WTC11 (cell line): ENCODE results near the gene C1QTNF1. TPM values are rescaled to one million over a fixed set of nuclear protein-coding genes. Genes with fewer than 3 reads are reported as not detected.

Experiments used
- ATAC-seq: fragments of 200-7000 bp; cut with Tn5 transposase; 2 replicates; pipeline ENCODE4 v1.10.0; 2021; ENCODE audit warnings: mild to moderate bottlenecking, moderate library complexity
- CTCF ChIA-PET: fragments of 300-600 bp; sonication (Branson Sonifier 250); formaldehyde crosslinking; loops from one replicate; lab custom pipeline; 2021; ENCODE audit warnings: antibody characterized with exemption; lab: Charles Lee
- POLR2A ChIA-PET: fragments of 350-600 bp; sonication (Branson Sonifier 250); formaldehyde crosslinking; loops from one replicate; lab custom pipeline; 2021; ENCODE audit warnings: antibody characterized with exemption; lab: Charles Lee
- DNase-seq: peaks from one replicate; pipeline ENCODE4 v3.0.0; 2021; ENCODE audit warnings: low spot score
- H3K27ac Mint-ChIP-seq: 2 replicates; pipeline ENCODE4 v1.8.0; 2021; ENCODE audit warnings: mixed read lengths
- H3K27me3 Mint-ChIP-seq: 2 replicates; pipeline ENCODE4 v1.8.0; 2021; ENCODE audit warnings: low read depth, mild to moderate bottlenecking, moderate library complexity, mixed read lengths
- H3K36me3 Mint-ChIP-seq: 2 replicates; pipeline ENCODE4 v1.8.0; 2021; ENCODE audit warnings: mixed read lengths
- H3K4me1 Mint-ChIP-seq: 2 replicates; pipeline ENCODE4 v1.8.0; 2022; ENCODE audit warnings: mixed read lengths
- H3K4me3 Mint-ChIP-seq: 2 replicates; pipeline ENCODE4 v1.8.0; 2021; ENCODE audit warnings: mild to moderate bottlenecking, moderate library complexity, mixed read lengths
- H3K9me3 Mint-ChIP-seq: 2 replicates; pipeline ENCODE4 v1.8.0; 2021; ENCODE audit warnings: mixed read lengths
- CBFB ChIP-seq: sonication (generic); formaldehyde crosslinking; IDR thresholded peaks from 2 replicates; pipeline ENCODE4 v1.8.1; 2022; ENCODE audit warnings: mild to moderate bottlenecking, low read depth, missing genetic modification reagents
- GABPB1 ChIP-seq: sonication (generic); formaldehyde crosslinking; IDR thresholded peaks from 2 replicates; pipeline ENCODE4 v1.8.1; 2023; ENCODE audit warnings: mild to moderate bottlenecking, missing genetic modification reagents
- GRHL2 ChIP-seq: fragments of 250-450 bp; sonication (Bioruptor Pico); IDR thresholded peaks from 2 replicates; pipeline ENCODE4 v1.8.0; 2022; ENCODE audit warnings: mild to moderate bottlenecking, moderate library complexity; ENCODE audit not compliant: insufficient replicate concordance, severe bottlenecking
- JUN ChIP-seq: sonication (generic); formaldehyde crosslinking; IDR thresholded peaks from 2 replicates; pipeline ENCODE4 v1.8.0; 2023; ENCODE audit warnings: mild to moderate bottlenecking, missing genetic modification reagents
- NR1H2 ChIP-seq: sonication (generic); formaldehyde crosslinking; IDR thresholded peaks from 2 replicates; pipeline ENCODE4 v1.9.0; 2021; ENCODE audit warnings: mild to moderate bottlenecking, moderate library complexity, missing genetic modification reagents
- SMAD3 ChIP-seq: sonication (generic); formaldehyde crosslinking; IDR thresholded peaks from 2 replicates; pipeline ENCODE4 v1.8.0; 2022; ENCODE audit warnings: missing genetic modification reagents, mild to moderate bottlenecking, borderline replicate concordance
- TP53 ChIP-seq: sonication (generic); formaldehyde crosslinking; IDR thresholded peaks from 2 replicates; pipeline ENCODE4 v1.8.1; 2023; ENCODE audit warnings: mild to moderate bottlenecking, missing genetic modification reagents
- ZBTB21 ChIP-seq: sonication (generic); formaldehyde crosslinking; IDR thresholded peaks from 2 replicates; pipeline ENCODE4 v1.8.1; 2023; ENCODE audit warnings: mild to moderate bottlenecking, missing genetic modification reagents, borderline replicate concordance
- ZNF416 ChIP-seq: fragments of 250-450 bp; sonication (Bioruptor Pico); IDR thresholded peaks from 2 replicates; pipeline ENCODE4 v1.9.0; 2021; ENCODE audit warnings: mild to moderate bottlenecking, inconsistent platforms
- total RNA-seq: library from RNA; stranded (reverse); gene quantifications from 3 replicates; pipeline ENCODE4 v1.2.3, GENCODE V29; 2021
- TF ChIP-seq, protein P1 (sequence below): fragments of 200-600 bp; IDR thresholded peaks from 2 replicates; pipeline ENCODE4 v1.8.0; 2022; ENCODE audit warnings: antibody characterized with exemption
- TF ChIP-seq, protein P2 (sequence below): sonication (generic); formaldehyde crosslinking; IDR thresholded peaks from 2 replicates; pipeline ENCODE4 v1.8.0; 2023; ENCODE audit warnings: missing genetic modification reagents, mild to moderate bottlenecking, borderline replicate concordance
- TF ChIP-seq, protein P3 (sequence below): sonication (generic); formaldehyde crosslinking; IDR thresholded peaks from 2 replicates; pipeline ENCODE4 v1.8.0; 2023; ENCODE audit warnings: missing genetic modification reagents
- TF ChIP-seq, protein P4 (sequence below): sonication (generic); formaldehyde crosslinking; IDR thresholded peaks from 2 replicates; pipeline ENCODE4 v1.8.1; 2023; ENCODE audit warnings: mild to moderate bottlenecking, missing genetic modification reagents
- TF ChIP-seq, protein P5 (sequence below): sonication (generic); formaldehyde crosslinking; IDR thresholded peaks from 2 replicates; pipeline ENCODE4 v1.8.1; 2022; ENCODE audit warnings: mild to moderate bottlenecking, missing genetic modification reagents, moderate library complexity, borderline replicate concordance

Gene C1QTNF1
- total RNA-seq, 1 experiment from 2014 or later: 1.7 TPM

DNA sequence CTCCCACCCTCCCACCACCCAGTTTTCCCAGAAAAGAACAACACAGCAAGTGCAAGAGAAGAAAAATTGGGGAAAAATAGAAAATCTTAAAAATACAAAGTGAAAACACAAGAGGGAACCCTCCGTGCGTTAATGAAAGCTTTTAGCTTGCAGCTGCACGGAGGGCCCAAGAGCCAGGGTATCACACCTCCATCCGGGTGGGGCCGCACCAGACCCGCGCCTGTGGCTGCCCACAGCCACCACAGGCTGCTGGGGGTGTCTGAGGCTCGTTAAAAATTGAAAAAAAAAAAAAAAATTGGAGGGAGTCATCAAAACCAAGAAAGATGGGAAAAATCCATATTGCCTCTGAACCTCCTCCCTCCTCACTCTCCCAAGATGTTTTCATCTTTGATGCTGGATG lies 69.3 kb downstream of the C1QTNF1 start (continued):
- TF ChIP-seq, protein P1, sequence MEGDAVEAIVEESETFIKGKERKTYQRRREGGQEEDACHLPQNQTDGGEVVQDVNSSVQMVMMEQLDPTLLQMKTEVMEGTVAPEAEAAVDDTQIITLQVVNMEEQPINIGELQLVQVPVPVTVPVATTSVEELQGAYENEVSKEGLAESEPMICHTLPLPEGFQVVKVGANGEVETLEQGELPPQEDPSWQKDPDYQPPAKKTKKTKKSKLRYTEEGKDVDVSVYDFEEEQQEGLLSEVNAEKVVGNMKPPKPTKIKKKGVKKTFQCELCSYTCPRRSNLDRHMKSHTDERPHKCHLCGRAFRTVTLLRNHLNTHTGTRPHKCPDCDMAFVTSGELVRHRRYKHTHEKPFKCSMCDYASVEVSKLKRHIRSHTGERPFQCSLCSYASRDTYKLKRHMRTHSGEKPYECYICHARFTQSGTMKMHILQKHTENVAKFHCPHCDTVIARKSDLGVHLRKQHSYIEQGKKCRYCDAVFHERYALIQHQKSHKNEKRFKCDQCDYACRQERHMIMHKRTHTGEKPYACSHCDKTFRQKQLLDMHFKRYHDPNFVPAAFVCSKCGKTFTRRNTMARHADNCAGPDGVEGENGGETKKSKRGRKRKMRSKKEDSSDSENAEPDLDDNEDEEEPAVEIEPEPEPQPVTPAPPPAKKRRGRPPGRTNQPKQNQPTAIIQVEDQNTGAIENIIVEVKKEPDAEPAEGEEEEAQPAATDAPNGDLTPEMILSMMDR: no peak
- TF ChIP-seq, protein P2, sequence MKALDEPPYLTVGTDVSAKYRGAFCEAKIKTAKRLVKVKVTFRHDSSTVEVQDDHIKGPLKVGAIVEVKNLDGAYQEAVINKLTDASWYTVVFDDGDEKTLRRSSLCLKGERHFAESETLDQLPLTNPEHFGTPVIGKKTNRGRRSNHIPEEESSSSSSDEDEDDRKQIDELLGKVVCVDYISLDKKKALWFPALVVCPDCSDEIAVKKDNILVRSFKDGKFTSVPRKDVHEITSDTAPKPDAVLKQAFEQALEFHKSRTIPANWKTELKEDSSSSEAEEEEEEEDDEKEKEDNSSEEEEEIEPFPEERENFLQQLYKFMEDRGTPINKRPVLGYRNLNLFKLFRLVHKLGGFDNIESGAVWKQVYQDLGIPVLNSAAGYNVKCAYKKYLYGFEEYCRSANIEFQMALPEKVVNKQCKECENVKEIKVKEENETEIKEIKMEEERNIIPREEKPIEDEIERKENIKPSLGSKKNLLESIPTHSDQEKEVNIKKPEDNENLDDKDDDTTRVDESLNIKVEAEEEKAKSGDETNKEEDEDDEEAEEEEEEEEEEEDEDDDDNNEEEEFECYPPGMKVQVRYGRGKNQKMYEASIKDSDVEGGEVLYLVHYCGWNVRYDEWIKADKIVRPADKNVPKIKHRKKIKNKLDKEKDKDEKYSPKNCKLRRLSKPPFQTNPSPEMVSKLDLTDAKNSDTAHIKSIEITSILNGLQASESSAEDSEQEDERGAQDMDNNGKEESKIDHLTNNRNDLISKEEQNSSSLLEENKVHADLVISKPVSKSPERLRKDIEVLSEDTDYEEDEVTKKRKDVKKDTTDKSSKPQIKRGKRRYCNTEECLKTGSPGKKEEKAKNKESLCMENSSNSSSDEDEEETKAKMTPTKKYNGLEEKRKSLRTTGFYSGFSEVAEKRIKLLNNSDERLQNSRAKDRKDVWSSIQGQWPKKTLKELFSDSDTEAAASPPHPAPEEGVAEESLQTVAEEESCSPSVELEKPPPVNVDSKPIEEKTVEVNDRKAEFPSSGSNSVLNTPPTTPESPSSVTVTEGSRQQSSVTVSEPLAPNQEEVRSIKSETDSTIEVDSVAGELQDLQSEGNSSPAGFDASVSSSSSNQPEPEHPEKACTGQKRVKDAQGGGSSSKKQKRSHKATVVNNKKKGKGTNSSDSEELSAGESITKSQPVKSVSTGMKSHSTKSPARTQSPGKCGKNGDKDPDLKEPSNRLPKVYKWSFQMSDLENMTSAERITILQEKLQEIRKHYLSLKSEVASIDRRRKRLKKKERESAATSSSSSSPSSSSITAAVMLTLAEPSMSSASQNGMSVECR (CRISPR knock-in tag): no peak
- TF ChIP-seq, protein P3, sequence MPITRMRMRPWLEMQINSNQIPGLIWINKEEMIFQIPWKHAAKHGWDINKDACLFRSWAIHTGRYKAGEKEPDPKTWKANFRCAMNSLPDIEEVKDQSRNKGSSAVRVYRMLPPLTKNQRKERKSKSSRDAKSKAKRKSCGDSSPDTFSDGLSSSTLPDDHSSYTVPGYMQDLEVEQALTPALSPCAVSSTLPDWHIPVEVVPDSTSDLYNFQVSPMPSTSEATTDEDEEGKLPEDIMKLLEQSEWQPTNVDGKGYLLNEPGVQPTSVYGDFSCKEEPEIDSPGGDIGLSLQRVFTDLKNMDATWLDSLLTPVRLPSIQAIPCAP (CRISPR knock-in tag): no peak

DNA sequence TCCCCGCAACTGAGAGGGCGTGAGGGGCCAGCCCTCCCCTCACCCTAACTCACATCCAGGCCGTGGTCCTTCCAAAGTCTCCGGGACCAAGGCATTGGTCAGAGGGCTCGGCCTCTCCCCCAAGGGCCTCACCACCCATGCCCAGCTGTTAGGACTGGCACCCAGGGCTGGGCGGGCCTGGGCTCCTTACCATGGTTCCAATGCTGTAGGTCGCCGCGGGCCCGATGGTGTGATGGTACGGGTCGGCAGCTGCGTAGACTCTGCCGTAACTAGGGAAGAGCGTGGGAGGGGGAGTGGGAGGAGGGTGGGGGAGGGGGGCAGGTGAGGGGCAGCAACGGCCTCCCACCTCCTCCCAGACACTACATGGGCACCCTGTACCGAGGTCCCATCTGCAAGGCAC lies 70.3 kb downstream of the C1QTNF1 start:
- Mint-ChIP-seq H3K9me3 (no peaks in the 10 kb centered on the region), H3K4me1 (peaks cover 7% of the 10 kb centered on the region), H3K27ac (no peak overlapping the region), H3K36me3 (no peaks in the 10 kb centered on the region), H3K27me3 (no peaks in the 10 kb centered on the region; the same call in 1 of the 2 replicates), H3K4me3 (no peak overlapping the region)
- no peak for ATAC-seq
- DNase-seq: no peak
- POLR2A ChIA-PET: interaction anchor here (0.9 kb wide), 1 partner anchor 11 kb away, joined by 4 read pairs; no protein-coding TSS in a partner anchor
- TF ChIP-seq ZNF416 (CRISPR knock-in tag) (no peak), SMAD3 (CRISPR knock-in tag) (no peak), GABPB1 (no peak), NR1H2 (no peak), TP53 (no peak), ZBTB21 (CRISPR knock-in tag) (no peak)
- TF ChIP-seq, protein P4, sequence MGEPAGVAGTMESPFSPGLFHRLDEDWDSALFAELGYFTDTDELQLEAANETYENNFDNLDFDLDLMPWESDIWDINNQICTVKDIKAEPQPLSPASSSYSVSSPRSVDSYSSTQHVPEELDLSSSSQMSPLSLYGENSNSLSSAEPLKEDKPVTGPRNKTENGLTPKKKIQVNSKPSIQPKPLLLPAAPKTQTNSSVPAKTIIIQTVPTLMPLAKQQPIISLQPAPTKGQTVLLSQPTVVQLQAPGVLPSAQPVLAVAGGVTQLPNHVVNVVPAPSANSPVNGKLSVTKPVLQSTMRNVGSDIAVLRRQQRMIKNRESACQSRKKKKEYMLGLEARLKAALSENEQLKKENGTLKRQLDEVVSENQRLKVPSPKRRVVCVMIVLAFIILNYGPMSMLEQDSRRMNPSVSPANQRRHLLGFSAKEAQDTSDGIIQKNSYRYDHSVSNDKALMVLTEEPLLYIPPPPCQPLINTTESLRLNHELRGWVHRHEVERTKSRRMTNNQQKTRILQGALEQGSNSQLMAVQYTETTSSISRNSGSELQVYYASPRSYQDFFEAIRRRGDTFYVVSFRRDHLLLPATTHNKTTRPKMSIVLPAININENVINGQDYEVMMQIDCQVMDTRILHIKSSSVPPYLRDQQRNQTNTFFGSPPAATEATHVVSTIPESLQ: no peak
- CTCF ChIA-PET: interaction anchor here (1.0 to 12.6 kb wide), 4 partner anchors 9 to 307 kb away, joined by 3 to 162 read pairs (median 12); no protein-coding TSS in a partner anchor

DNA sequence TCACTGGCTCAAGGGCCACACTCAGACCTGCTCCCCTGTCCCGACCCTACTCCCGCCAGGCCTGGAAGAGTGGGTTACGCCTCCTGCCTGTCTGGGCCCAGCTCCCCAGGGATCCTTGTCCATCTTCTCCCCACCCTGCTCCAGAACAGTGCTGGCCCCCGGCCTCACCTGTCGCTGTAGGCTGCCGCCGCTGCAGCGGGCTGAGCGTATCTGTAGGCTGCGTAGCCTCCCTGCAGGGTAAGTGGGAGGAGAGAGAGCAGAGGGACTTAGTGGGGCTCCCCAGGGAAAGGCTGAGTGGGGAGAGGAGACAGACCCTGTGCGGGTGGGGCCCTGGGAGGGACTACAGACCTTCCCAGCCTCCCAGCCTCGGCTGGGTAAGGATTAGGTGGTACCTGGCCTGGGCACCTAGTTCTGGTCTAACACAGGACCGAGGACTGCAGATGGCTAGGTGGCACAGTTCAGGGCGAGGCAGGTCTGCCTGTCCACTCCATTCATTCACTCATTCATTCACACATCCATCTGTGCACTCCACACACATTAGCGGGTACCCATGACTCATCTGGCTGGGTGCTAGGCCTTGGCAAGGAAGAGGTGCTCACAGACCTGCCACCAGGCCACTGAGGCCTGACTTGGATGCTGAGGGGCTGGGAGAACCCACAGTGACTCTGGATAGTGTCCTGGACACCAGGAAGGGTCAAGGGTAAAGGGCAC lies 71.5 kb downstream of the C1QTNF1 start:
- no peaks in the 10 kb centered on the region for H3K9me3 Mint-ChIP-seq
- ChIA-PET POLR2A (no interaction called here), CTCF (interaction anchor here (1.0 to 12.6 kb wide), 3 partner anchors 50 to 306 kb away, joined by 4 to 162 read pairs (median 20); no protein-coding TSS in a partner anchor)
- H3K4me3 Mint-ChIP-seq: peak overlapping the region; percentile 34; the same call in 1 of the 2 replicates
- H3K36me3 Mint-ChIP-seq: no peaks in the 10 kb centered on the region
- H3K27me3 Mint-ChIP-seq: no peaks in the 10 kb centered on the region; the same call in 1 of the 2 replicates
- H3K4me1 Mint-ChIP-seq: peaks cover 7% of the 10 kb centered on the region
- DNase-seq: no peak
- no peak overlapping the region for H3K27ac Mint-ChIP-seq
- no peak for ATAC-seq
- TF ChIP-seq GRHL2 (CRISPR knock-in tag): no peak
- TF ChIP-seq, protein P3 (CRISPR knock-in tag): no peak
- TF ChIP-seq, protein P2 (CRISPR knock-in tag): no peak
- TF ChIP-seq, protein P5, sequence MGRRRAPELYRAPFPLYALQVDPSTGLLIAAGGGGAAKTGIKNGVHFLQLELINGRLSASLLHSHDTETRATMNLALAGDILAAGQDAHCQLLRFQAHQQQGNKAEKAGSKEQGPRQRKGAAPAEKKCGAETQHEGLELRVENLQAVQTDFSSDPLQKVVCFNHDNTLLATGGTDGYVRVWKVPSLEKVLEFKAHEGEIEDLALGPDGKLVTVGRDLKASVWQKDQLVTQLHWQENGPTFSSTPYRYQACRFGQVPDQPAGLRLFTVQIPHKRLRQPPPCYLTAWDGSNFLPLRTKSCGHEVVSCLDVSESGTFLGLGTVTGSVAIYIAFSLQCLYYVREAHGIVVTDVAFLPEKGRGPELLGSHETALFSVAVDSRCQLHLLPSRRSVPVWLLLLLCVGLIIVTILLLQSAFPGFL: no peak
- no peak for TF ChIP-seq CBFB (CRISPR knock-in tag)
- no peak for TF ChIP-seq JUN (CRISPR knock-in tag)
